ENCODE measurements around the gene APOC3.

The APOC3 gene

GRCh38 chr11:116862951-116863350 lies 33.2 kb downstream of the APOC3 start:
- peaks cover 3% of the 10 kb centered on the region for H3K36me3 ChIP-seq (replicated peaks)
- no peak overlapping the region for H3K27ac ChIP-seq
- in situ Hi-C loops (cut with HindIII; ENCODE audit: low pct_ligation_motif_present, low sequenced_read_pairs) = no loop called here
- TF ChIP-seq CTCF (IDR thresholded peaks at IDR 0.05; ENCODE audit: low read depth, low read length, missing control alignments) = no peak
- H3K27me3 ChIP-seq (replicated peaks) = no peaks in the 10 kb centered on the region
- DNase-seq = no peak
- no peak overlapping the region for H3K4me3 ChIP-seq (ENCODE audit: low read depth, low read length)

- no peak overlapping the region for H3K27ac ChIP-seq
- no peak overlapping the region for H3K4me3 ChIP-seq (ENCODE audit: low read depth, low read length)
- in situ Hi-C loops (cut with HindIII; ENCODE audit: low pct_ligation_motif_present, low sequenced_read_pairs) = no loop called here
- no peak for TF ChIP-seq CTCF (IDR thresholded peaks at IDR 0.05; ENCODE audit: low read depth, low read length, missing control alignments)
- H3K27me3 ChIP-seq (replicated peaks) = no peaks in the 10 kb centered on the region
- peaks cover 3% of the 10 kb centered on the region for H3K36me3 ChIP-seq (replicated peaks)
- DNase-seq = no peak
Measured at GRCh38 chr11:116864531-116864930, 34.8 kb downstream of the APOC3 start.

GRCh38 chr11:116865696-116866095 lies 36.0 kb downstream of the APOC3 start:
- Histone ChIP-seq H3K27me3 (replicated peaks) (no peaks in the 10 kb centered on the region), H3K4me3 (ENCODE audit: low read depth, low read length) (no peak overlapping the region), H3K36me3 (replicated peaks) (peaks cover 2% of the 10 kb centered on the region), H3K27ac (no peak overlapping the region)
- no peak for DNase-seq
- TF ChIP-seq CTCF (IDR thresholded peaks at IDR 0.05; ENCODE audit: low read depth, low read length, missing control alignments) = no peak
- in situ Hi-C loops (cut with HindIII; ENCODE audit: low pct_ligation_motif_present, low sequenced_read_pairs) = no loop called here

DNA sequence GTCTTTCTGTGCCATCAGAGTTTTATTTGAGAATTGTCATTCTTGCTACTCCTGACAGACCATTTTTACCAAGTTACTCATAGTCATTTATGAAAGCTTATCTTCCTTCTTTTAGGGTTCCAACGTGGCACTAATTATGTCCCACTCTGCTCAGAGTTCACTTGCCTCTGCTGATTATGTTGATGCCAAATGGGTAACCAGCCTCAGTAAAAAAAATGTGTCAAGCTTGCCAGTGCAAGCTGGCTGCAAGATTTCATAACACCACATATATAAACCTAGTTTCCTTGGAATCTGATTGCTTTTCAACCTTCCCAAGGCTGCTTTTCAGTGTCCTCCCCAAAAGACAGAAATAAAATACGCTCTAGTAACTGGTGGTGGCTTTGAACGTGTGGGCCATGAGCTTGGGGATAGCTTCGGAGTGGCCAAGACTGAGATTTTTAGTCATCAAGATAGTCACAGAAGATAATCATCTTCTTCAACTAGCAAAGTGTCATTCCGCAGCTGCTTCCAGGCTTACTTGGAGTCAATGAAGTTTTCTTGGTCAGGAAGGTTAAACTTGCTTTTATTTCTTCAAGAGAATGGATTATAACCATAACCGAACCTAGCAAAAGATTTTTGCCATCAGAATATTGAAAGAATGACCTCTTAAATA lies 37.2 kb downstream of the APOC3 start:
- in situ Hi-C loops (cut with HindIII; ENCODE audit: low pct_ligation_motif_present, low sequenced_read_pairs) = no loop called here
- Histone ChIP-seq H3K27ac (no peak overlapping the region), H3K4me3 (ENCODE audit: low read depth, low read length) (no peak overlapping the region), H3K27me3 (replicated peaks) (no peaks in the 10 kb centered on the region), H3K36me3 (replicated peaks) (no peaks in the 10 kb centered on the region)
- no peak for DNase-seq
- no peak for TF ChIP-seq CTCF (IDR thresholded peaks at IDR 0.05; ENCODE audit: low read depth, low read length, missing control alignments)

DNA sequence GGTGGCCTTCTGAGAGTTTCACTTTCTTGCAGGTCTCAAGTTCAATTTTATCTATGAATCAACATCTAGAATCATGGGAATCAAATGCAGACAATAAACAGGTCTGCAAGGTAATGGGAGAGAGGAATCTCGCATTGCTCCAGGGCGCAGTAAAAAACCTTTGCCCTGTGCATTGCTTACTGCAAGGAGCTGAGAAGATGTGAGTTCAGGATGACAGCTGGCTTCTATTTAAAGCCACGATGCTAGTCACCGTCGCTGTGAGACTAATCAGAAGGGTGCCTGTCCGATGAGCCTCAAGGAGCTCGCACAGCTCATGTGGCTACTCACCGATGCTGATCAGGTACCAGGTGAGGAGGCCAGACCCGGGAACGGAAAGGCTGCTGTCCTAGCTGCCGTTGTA lies 37.9 kb downstream of the APOC3 start:
- H3K36me3 ChIP-seq (replicated peaks) = no peaks in the 10 kb centered on the region
- H3K27ac ChIP-seq = no peak overlapping the region
- in situ Hi-C loops (cut with HindIII; ENCODE audit: low pct_ligation_motif_present, low sequenced_read_pairs) = no loop called here
- H3K4me3 ChIP-seq (ENCODE audit: low read depth, low read length) = no peak overlapping the region
- TF ChIP-seq CTCF (IDR thresholded peaks at IDR 0.05; ENCODE audit: low read depth, low read length, missing control alignments) = no peak
- DNase-seq = no peak
- no peaks in the 10 kb centered on the region for H3K27me3 ChIP-seq (replicated peaks)

- H3K4me3 ChIP-seq (ENCODE audit: low read depth, low read length) = no peak overlapping the region
- H3K27me3 ChIP-seq (replicated peaks) = no peaks in the 10 kb centered on the region
- DNase-seq = no peak
- H3K27ac ChIP-seq = no peak overlapping the region
- no peak for TF ChIP-seq CTCF (IDR thresholded peaks at IDR 0.05; ENCODE audit: low read depth, low read length, missing control alignments)
- H3K36me3 ChIP-seq (replicated peaks) = no peaks in the 10 kb centered on the region
- in situ Hi-C loops (cut with HindIII; ENCODE audit: low pct_ligation_motif_present, low sequenced_read_pairs) = no loop called here
Measured at GRCh38 chr11:116868066-116868465, 38.4 kb downstream of the APOC3 start.

Measured in brain microvascular endothelial cell (primary cell).